Endothelial cell of umbilical vein (primary cell): ENCODE results near the gene VSIG1. TPM values are rescaled to one million over a fixed set of nuclear protein-coding genes. Genes with fewer than 3 reads are reported as not detected.

ENCODE experiments used
- Bru-seq: library from RNA; stranded (reverse); fragments of 400-500 nt; gene quantifications from one replicate; lab custom pipeline; 2021; lab: Mats Ljungman, UMichigan
- BruChase-seq, 2 experiments: library from RNA; stranded (reverse); fragments of 400-500 nt; gene quantifications; one replicate each; lab custom pipeline; 2021; lab: Mats Ljungman, UMichigan
- BruUV-seq: library from RNA; stranded (reverse); fragments of 400-500 nt; replicated peaks from 2 replicates; lab custom pipeline; 2021; lab: Mats Ljungman, UMichigan
- CTCF ChIA-PET: fragments of 300-600, 350-600 bp; sonication (Branson Sonifier 250); formaldehyde crosslinking; loops from one replicate; lab custom pipeline; 2021; ENCODE audit warnings: antibody characterized with exemption, inconsistent platforms; lab: Charles Lee
- POLR2A ChIA-PET: fragments of 300-600, 350-600 bp; sonication (Branson Sonifier 250); formaldehyde crosslinking; loops from one replicate; lab custom pipeline; 2021; ENCODE audit warnings: antibody characterized with exemption, inconsistent platforms; lab: Charles Lee
- DNase-seq: peaks from one replicate; pipeline ENCODE4 v3.0.0-alpha.2; 2011; ENCODE audit warnings: low read depth, low spot score
- FAIRE-seq: peaks from 2 replicates; lab custom pipeline; 2011; peaks lifted over from hg19 to GRCh38; lab: Jason Lieb, UNC
- H2AFZ ChIP-seq: 2 replicates; pipeline ENCODE4 v1.6.0; 2012; ENCODE audit warnings: low read depth, low read length, control low read depth, inconsistent platforms
- H3K27ac ChIP-seq: 2 replicates; pipeline ENCODE4 v1.5.1; 2011; ENCODE audit warnings: low read depth, mild to moderate bottlenecking, control low read depth, low read length, moderate library complexity; ENCODE audit not compliant: insufficient read depth
- H3K27me3 ChIP-seq, 2 experiments: 2 replicates each; pipeline versions ENCODE4 v1.6.0 to v1.6.1; 2011; ENCODE audit warnings: low read length in 2 of 2, mixed read lengths in 1 of 2; ENCODE audit not compliant: control insufficient read depth in 2 of 2, insufficient read depth in 2 of 2
- H3K36me3 ChIP-seq, 2 experiments: 2 replicates in 1 of 2; 3 replicates in 1 of 2; pipeline ENCODE4 v1.5.1; 2011; ENCODE audit warnings: low read length in 2 of 2, mild to moderate bottlenecking in 1 of 2, moderate library complexity in 1 of 2; ENCODE audit not compliant: control insufficient read depth in 2 of 2, insufficient read depth in 2 of 2; ENCODE audit errors: extremely low read depth in 1 of 2
- H3K4me1 ChIP-seq: 3 replicates; pipeline ENCODE4 v1.5.1; 2011; ENCODE audit warnings: mild to moderate bottlenecking, low read length; ENCODE audit not compliant: control insufficient read depth, insufficient read depth; ENCODE audit errors: extremely low read depth
- H3K4me2 ChIP-seq: 2 replicates; pipeline ENCODE4 v1.6.1; 2011; ENCODE audit warnings: low read length, control low read depth, mixed read lengths; ENCODE audit not compliant: insufficient read depth
- H3K4me3 ChIP-seq, 3 experiments: fragments of 200-600 bp in 1 of 3; sonication (generic), shearing (Covaris generic) in 1 of 3; replicated peaks in 1 of 3; 2 replicates each; pipeline ENCODE4 v1.5.1; 2011 to 2016; ENCODE audit warnings: control low read depth in 3 of 3, low read length in 3 of 3, mild to moderate bottlenecking in 2 of 3, inconsistent platforms in 1 of 3, low read depth in 1 of 3, moderate library complexity in 1 of 3; ENCODE audit not compliant: insufficient read depth in 1 of 3
- H3K79me2 ChIP-seq: 2 replicates; pipeline ENCODE4 v1.6.0; 2012; ENCODE audit warnings: low read length, inconsistent platforms; ENCODE audit not compliant: control insufficient read depth, insufficient read depth
- H3K9ac ChIP-seq: replicated peaks from 2 replicates; pipeline ENCODE3; 2011; ENCODE audit warnings: low read length, control low read depth; ENCODE audit not compliant: insufficient read depth; ENCODE audit errors: extremely low read depth
- H3K9me1 ChIP-seq: replicated peaks from 3 replicates; pipeline ENCODE4 v1.6.0; 2011; ENCODE audit warnings: mild to moderate bottlenecking, low read length; ENCODE audit not compliant: control insufficient read depth, insufficient read depth; ENCODE audit errors: extremely low read depth
- H3K9me3 ChIP-seq: replicated peaks from 2 replicates; pipeline ENCODE4 v1.5.1; 2012; ENCODE audit warnings: low read length, inconsistent platforms; ENCODE audit not compliant: control insufficient read depth, insufficient read depth
- H4K20me1 ChIP-seq: replicated peaks from 2 replicates; pipeline ENCODE3; 2011; ENCODE audit warnings: mild to moderate bottlenecking, low read length; ENCODE audit not compliant: control insufficient read depth, insufficient read depth; ENCODE audit errors: extremely low read depth
- EZH2 ChIP-seq: IDR thresholded peaks from 2 replicates; pipeline ENCODE4 v1.6.1; 2012; ENCODE audit warnings: borderline replicate concordance, low read depth, mild to moderate bottlenecking, moderate library complexity, low read length, inconsistent platforms; ENCODE audit not compliant: severe bottlenecking
- FOS ChIP-seq: IDR thresholded peaks from 2 replicates; pipeline ENCODE4 v1.6.1; 2011; ENCODE audit warnings: mild to moderate bottlenecking, low read length, moderate library complexity, borderline replicate concordance; ENCODE audit not compliant: insufficient read depth
- GATA2 ChIP-seq: IDR thresholded peaks from 2 replicates; pipeline ENCODE4 v1.7.0; 2011; ENCODE audit warnings: low read depth, mild to moderate bottlenecking, moderate library complexity, mixed read lengths, low read length; ENCODE audit not compliant: insufficient read length, insufficient read depth
- JUN ChIP-seq: IDR thresholded peaks from 2 replicates; pipeline ENCODE4 v1.6.1; 2011; ENCODE audit warnings: borderline replicate concordance, low read depth; ENCODE audit not compliant: insufficient read length, insufficient read depth
- MYC ChIP-seq: IDR thresholded peaks from one replicate; pipeline ENCODE4 v1.6.1; 2011; ENCODE audit warnings: mild to moderate bottlenecking, low read depth, low read length
- POLR2A ChIP-seq: IDR thresholded peaks from 2 replicates; pipeline ENCODE4 v1.6.1; 2012; ENCODE audit warnings: low read depth, mild to moderate bottlenecking, control low read depth, low read length
- POLR2AphosphoS5 ChIP-seq: IDR thresholded peaks from 2 replicates; pipeline ENCODE4 v1.6.1; 2012; ENCODE audit warnings: low read depth, mild to moderate bottlenecking, control low read depth, low read length, moderate library complexity; ENCODE audit not compliant: insufficient read depth
- dilution Hi-C: fragments of 300-500 bp; cut with MboI; formaldehyde crosslinking; loops from one replicate; pipeline ENCODE4 v1.15.0; 2019; ENCODE audit warnings: low sequenced_read_pairs; ENCODE audit not compliant: extremely low pct_ligation_motif_present
- intact Hi-C: fragments of 100-400 bp; cut with micrococcal nuclease; formaldehyde crosslinking; loops from one replicate; pipeline ENCODE4 v1.10.0; 2022
- long read RNA-seq: library from polyadenylated mRNA; stranded (forward); transcript quantifications from one replicate; pipeline ENCODE4 v2.0.0, GENCODE V29; 2021
- polyA minus RNA-seq, 3 experiments: library from RNA; depleted of rRNA, polyadenylated mRNA; stranded (reverse); fragments of >200 nt; gene quantifications; 1 replicate in 1 of 3; 2 replicates in 2 of 3; pipeline ENCODE4 v1.2.3, GENCODE V29; 2011
- polyA plus RNA-seq, 4 experiments: library from polyadenylated mRNA; depleted of rRNA in 3 of 4; stranded (reverse) in 3 of 4; unstranded in 1 of 4; fragments of >200 nt; gene quantifications; 2 replicates each; pipeline versions ENCODE4 v1.2.1 to v1.2.3, GENCODE V29; 2011 to 2012; ENCODE audit warnings: missing spikeins in 1 of 4
- total RNA-seq: library from RNA; stranded (reverse); gene quantifications from 2 replicates; pipeline ENCODE4 v1.2.3, GENCODE V29; 2021
- TF ChIP-seq, protein P1 (sequence below), 2 donors: IDR thresholded peaks; 1 replicate in 1 of 2; 2 replicates in 1 of 2; pipeline ENCODE4 v1.5.1; 2011; ENCODE audit warnings: low read length in 2 of 2, mild to moderate bottlenecking in 2 of 2, moderate library complexity in 2 of 2, control low read depth in 1 of 2, inconsistent platforms in 1 of 2, low read depth in 1 of 2; ENCODE audit not compliant: insufficient read depth in 1 of 2; ENCODE audit errors: extremely low read depth in 1 of 2
- TF ChIP-seq, protein P2 (sequence below): IDR thresholded peaks from 2 replicates; pipeline ENCODE4 v1.6.1; 2011; ENCODE audit not compliant: insufficient read depth, insufficient read length

The VSIG1 gene
- total RNA-seq (2.1 and 2.6 TPM in 2 replicates), polyA plus RNA-seq (1.5 and 3.5 TPM in 2 replicates), polyA minus RNA-seq (1.3 and 3.1 TPM in 2 replicates), Bru-seq, nascent RNA (percentile 29 among the genes with signal in this experiment), BruChase-seq, experiment 1, labeled RNA remaining after a 6-hour chase (percentile 51 among the genes with signal in this experiment), BruChase-seq, experiment 2, labeled RNA remaining after a 2-hour chase (percentile 38 among the genes with signal in this experiment)
- polyA plus RNA-seq (2011; cell fraction: cytosol; rRNA removed) = 2.1 and 2.8 TPM in 2 replicates
- 3.0 and 4.1 TPM in 2 replicates for polyA plus RNA-seq (2011; cell fraction: nucleus; rRNA removed)
- 2.3 and 4.1 TPM in 2 replicates for polyA plus RNA-seq (2012)
- polyA minus RNA-seq (2011; cell fraction: cytosol; rRNA and poly(A)+ RNA removed) = not detected
- polyA minus RNA-seq (2011; cell fraction: nucleus; rRNA and poly(A)+ RNA removed) = 0.91 and 1.3 TPM in 2 replicates
- long read RNA-seq, partial matches to known transcripts = 0 of 3 reads
- long read RNA-seq, other reads (novel, unspliced or antisense) = 3 of 3 reads

DNA sequence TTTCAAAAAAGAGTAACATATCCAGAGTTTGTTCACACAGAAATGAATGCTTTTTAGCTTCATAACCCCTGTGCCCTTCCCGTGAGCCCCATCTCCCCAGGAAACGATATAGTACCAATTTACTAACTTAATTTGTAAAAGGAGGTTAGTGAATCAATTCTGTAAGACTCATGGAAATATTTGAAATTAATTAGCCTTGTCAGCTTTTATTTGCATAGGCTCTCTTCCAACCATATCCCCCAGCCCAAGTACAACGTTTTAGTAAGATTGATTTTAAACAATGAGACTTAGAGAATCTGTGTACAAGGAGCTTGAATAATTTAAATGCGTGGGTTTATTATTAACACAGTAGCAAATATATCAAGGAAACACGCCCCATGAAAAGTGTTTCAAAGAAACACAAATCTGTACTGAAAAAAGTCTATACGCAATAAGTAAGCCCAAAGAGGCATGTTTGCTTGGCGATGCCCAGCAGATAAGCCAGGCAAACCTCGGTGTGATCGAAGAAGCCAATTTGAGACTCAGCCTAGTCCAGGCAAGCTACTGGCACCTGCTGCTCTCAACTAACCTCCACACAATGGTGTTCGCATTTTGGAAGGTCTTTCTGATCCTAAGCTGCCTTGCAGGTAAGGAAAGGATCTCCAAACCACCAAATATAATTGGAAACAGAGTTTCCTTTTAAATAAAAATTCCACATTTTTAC is at the start of gene VSIG1:
Gene VSIG1, plus strand, starts transcription at position 512 of the 703 bp plus-strand sequence. Its CDS starts 66 bp downstream, at position 578.
- no peaks in the 10 kb centered on the region for H4K20me1 ChIP-seq
- no peak within 1 kb of the TSS for H3K4me3 ChIP-seq
- H3K4me1 ChIP-seq = no peaks in the 10 kb centered on the region
- no peak within 1 kb of the TSS for H2AFZ ChIP-seq
- no peak for DNase-seq
- no peak within 1 kb of the TSS for H3K4me2 ChIP-seq
- no peaks in the 10 kb centered on the region for H3K36me3 ChIP-seq
- no TSS peak for BruUV-seq
- POLR2A ChIA-PET = no interaction called here
- H3K9ac ChIP-seq = no peak within 1 kb of the TSS
- TF ChIP-seq GATA2 (no peak), FOS (no peak), JUN (no peak), EZH2 (no peak), MYC (no peak), POLR2A (no peak), POLR2AphosphoS5 (no peak)
- TF ChIP-seq, protein P1, sequence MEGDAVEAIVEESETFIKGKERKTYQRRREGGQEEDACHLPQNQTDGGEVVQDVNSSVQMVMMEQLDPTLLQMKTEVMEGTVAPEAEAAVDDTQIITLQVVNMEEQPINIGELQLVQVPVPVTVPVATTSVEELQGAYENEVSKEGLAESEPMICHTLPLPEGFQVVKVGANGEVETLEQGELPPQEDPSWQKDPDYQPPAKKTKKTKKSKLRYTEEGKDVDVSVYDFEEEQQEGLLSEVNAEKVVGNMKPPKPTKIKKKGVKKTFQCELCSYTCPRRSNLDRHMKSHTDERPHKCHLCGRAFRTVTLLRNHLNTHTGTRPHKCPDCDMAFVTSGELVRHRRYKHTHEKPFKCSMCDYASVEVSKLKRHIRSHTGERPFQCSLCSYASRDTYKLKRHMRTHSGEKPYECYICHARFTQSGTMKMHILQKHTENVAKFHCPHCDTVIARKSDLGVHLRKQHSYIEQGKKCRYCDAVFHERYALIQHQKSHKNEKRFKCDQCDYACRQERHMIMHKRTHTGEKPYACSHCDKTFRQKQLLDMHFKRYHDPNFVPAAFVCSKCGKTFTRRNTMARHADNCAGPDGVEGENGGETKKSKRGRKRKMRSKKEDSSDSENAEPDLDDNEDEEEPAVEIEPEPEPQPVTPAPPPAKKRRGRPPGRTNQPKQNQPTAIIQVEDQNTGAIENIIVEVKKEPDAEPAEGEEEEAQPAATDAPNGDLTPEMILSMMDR (IDR thresholded peaks at IDR 0.05; ENCODE audit: extremely low read depth in 1 of 2, insufficient read depth in 1 of 2, low read depth in 1 of 2, low read length in 2 of 2) = no peak
- TF ChIP-seq, protein P2, sequence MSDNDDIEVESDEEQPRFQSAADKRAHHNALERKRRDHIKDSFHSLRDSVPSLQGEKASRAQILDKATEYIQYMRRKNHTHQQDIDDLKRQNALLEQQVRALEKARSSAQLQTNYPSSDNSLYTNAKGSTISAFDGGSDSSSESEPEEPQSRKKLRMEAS = no peak
- CTCF ChIA-PET = interaction anchor here (1.4 kb wide), 1 partner anchor 8 kb away, joined by 3 read pairs; no protein-coding TSS in a partner anchor
- no peak for FAIRE-seq
- intact Hi-C loops (no loop called here), dilution Hi-C loops (no loop called here)
- H3K79me2 ChIP-seq = no peaks in the 10 kb centered on the region
- no peak within 1 kb of the TSS for H3K27ac ChIP-seq
- no peaks in the 10 kb centered on the region for H3K9me1 ChIP-seq
- H3K9me3 ChIP-seq = no peaks in the 10 kb centered on the region
- no peaks in the 10 kb centered on the region for H3K27me3 ChIP-seq
